Hippocampal formation (tissue), 2 donors: Measurements from ENCODE around the gene FIGN.

Experiments
- DNase-seq, 2 donors: peaks; one replicate each; lab custom pipeline; 2025; lab: John Stamatoyannopoulos, UW

Gene FIGN

DNA sequence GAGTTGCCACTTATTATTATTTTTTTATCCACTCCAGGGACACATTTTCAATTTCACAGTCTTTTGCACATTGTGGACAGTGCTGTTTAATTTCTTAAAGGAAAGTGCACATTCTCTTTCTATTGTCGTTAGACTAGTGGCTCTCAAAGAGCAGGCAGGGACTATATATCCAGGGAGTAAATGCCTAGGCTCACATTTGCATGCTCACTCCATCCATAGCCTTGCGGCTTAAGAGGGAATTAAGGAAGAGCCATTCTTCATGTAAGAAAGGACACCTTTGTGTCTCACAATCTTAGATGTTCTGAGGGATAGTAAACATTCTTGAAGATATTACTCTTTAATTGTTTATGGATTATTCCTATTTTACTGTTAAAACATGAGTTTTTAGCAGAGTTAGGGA lies 70.8 kb downstream of the FIGN start:
- DNase-seq: no peak

DNA sequence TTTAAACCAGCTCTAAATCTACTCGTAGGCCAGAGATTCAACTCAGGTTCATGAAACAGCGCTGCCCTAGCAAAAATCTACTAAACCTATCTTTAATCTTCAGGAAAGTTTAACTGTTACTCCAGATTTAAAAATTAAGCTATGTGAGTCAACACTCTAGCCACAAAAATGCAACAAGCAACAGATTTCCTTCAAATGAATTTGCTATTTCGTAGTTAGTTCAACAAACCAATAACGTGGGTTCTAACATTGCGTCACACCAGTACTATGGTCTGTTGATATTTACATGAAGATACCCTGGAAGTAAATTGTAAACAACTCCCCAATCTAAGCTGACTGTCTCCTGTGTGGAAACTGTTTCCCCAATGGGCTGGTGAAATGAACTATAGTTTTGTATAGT lies 71.2 kb downstream of the FIGN start:
- no peak for DNase-seq

DNA sequence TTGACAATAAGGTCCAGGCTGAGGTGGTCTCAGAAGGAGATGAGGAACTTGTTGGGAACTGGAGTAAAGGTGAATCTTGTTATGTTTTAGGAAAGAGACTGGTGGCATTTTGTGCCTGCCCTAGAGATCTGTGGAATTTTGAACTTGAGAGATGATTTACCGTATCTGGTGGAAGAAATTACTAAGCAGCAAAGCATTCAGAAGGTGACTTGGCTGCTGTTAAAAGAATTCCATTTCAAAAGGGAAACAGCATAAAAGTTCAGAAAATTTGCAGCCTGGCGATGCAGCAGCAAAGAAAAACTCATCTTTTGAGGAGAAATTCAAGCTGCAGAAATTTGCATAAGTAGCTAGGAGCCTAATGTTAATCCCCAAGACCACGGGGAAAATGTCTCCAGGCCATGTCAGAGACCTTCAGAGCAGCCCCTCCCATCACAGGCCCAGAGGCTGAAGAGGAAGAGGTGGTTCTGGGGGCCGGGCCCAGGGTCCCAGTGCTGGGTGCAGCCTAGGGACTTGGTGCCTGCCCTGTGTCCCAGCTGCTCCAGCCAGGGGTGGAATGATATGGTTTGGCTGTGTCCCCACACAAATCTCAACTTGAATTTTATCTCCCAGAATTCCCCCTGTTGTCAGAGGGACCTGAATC lies 73.5 kb downstream of the FIGN start:
- no peak for DNase-seq

DNA sequence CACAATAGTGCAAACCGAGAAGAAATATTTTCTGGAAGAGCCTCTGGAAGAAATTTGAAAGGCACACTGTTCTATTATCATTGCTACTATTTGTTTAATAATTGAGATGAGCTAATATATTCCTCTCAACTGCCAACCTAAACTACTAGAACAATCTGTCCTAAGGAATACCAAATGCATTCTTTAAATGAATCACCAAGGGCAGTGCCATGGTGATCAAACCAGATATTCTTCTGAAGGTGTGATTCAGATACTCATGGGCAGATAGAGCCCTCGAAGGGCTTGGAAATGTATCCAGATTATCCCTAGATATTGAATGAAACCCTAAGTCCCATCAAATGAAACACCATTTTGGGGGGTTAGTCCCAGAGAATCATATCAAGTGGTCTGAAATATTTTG lies 76.6 kb downstream of the FIGN start:
- no peak for DNase-seq

DNA sequence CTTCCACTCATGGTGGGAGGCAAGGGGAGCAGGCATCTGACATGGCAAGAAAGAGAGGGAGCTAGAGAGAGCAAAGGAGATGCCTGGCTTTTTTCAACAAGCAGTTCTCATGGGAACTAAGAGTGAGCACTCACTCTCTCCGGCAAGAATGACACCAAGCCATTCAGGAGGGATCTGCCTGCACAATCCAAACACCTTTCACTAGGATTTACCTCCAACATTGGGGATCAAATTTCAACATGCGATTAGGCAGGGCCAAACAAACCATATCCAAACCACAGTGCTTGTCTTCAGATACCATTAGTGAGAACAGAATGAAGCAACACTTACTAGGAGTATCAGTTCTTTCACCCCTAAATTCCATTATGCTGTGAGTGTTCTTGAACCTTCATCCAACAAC lies 77.3 kb downstream of the FIGN start:
- no peak for DNase-seq

DNA sequence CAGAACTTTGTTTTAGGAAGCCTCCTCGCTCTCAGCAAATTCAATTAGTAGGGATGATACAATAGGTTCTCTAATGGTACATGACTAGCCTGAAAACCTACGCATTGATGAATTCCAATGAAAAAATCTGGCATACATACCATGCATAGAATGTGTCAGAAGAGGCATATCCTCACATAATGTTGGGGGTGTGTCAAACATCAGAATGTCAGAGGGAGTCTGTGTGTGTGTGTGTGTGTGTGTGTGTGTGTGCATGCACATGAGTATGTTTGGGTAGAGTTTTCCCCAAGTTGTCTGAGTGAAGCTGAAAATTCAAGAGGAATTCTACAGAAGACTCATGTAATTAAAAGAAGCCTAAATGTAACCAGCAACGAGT lies 78.5 kb downstream of the FIGN start:
- no peak for DNase-seq

DNA sequence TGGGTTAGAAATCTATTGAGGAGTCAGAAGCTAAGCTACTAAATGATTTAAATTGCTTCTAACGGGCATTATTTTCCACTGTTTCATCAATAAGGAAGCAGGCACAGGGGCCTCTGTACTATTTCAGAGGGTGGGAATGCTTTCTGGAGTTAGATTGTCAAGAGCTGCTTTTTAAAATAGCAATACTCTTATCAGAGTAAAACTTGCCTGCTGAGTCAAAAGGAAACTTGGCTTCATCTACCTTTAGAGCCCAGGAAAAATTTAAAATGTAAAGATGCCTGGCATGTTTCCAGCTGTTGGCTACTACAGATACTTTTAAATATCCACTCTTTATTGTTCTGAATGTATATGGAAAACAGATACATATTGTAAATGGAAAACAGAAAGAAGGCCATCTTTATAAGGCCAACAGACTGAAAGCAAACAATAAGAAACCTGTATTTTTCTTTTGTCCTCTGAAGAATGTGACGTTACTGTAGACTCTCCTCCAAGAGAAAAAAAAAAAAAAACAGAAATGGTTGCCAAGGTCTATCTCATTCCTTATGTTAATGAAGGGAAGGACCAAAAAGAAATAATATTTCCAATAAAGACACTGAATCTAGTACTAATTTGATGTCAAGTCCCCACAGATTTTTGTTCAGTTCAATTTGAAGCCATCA lies 79.1 kb downstream of the FIGN start:
- no peak for DNase-seq

DNA sequence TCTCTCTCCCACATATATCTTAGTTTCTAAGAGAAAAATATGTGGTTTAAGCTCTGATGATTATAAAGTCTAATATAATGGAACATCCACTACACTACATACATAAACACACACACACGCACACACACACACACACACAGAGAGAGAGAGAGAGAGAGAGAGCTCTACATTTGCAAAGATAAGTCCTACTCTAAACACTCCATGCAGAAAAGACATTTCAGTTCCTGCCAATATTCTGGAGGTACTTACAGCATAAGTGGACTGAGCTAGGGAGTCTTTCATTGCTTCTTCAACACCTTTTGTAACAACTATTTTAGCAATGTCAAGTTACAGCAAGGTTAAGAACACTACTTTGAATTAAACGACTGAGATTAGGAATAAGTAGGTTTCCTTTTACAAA lies 80.1 kb downstream of the FIGN start:
- DNase-seq: no peak

DNA sequence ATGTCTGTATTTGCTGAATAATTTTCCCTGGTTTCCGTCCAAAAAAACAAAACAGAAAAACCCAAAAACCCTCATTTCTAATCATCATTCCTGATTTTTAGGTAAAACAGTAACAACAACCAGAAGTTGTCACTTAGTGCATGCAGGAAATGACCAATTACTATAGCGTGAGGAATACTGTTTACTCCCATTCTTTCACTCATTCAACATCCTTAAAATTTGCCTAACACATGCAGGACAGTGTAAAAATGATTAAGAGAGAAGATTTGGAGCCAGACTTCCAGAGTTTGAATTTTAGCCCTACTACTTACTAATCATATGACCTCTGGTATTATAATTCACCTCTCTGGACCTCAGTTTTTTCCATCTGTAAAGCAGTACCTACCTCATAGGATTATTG lies 83.1 kb downstream of the FIGN start:
- no peak for DNase-seq

DNA sequence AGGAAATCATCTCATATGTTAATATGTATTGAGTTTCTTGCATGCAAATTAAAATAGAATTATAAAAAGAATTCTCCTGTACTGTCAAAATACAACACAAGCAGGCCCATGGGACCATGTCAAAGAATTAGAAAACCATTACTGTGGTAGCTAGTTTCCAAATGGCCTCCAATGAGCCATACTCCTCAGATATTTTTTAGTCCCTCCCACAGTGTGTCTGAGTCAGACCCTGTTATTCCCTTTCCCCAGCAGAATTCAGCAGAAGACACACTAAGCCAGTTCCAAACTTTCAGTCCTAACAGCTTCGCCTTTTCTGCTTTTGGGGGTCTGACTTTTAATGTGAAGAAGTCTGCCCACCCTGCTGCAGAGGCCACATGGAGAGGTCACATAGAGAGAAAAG lies 86.7 kb downstream of the FIGN start:
- no peak for DNase-seq

DNA sequence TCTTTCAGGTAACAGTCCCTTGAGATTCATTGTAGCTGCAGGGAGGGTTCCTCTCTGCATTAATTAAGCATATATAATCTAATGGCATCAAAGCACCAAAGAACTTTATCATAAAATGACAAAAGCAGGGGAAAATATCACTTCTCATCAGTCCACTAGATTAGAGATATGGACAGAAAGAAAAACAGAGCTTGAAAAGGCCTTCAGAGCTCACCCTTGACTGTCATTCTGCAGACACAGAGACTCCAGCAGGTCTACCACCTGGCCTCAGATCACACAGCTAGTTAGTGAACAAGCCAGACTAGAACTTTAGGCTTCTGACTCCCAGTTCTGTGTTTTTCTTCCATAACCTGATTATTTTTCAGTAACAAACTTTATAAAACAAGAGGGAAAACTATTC lies 88.5 kb downstream of the FIGN start:
- no peak for DNase-seq

DNA sequence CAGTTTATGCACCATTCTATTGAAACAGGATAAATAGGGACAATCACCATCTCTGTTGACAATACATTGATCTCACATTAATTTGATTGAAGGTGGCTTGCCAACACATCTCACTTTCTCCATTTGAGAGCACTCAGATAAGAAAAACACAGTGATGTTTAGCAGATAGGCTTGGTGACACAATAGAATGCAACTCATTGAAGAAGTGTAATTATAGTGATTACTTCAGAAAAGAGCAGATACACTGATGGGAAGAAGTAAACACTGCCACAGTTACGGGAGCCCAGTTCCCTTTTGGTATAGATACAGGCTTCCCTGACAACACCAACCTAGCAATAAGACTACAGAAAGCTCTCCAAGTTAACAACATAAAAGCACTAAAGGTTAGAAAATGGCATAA lies 89.1 kb downstream of the FIGN start:
- no peak for DNase-seq

DNA sequence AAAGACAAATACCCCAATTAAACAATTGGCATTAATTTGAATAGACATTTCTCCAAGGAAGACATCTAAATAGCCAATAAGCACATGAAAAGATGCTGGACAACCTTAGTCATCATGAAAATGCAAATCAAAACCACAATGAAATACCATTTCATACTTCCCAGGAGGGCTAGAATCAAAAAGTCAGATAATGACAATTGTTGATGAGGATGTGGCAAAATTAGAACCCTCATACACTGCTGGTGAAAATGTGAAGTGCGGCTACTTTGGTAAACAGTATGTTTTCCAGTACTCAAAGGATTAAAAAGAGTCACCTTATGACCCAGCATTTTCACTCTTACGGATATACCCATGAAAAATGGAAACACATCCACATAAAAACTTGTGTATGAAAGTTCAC lies 91.6 kb downstream of the FIGN start:
- no peak for DNase-seq

DNA sequence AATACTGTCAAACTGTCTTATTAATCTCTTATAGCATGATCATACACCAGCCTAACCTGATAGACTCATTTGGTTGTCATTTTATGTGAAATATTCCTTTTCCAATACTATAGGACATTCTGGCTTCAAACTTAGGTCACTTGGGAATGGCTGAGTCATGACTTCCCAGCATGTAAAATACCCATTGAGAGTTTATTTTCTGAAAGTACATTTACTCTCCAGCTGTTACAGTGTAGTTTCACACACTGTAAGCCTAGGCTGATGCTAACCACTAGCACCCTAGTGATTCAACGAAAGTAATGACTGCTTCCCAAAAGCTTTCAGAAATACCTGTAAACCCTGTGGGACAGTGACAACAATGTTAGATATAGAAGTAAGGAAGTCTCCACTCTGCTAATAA lies 93.8 kb downstream of the FIGN start:
- DNase-seq: no peak

DNA sequence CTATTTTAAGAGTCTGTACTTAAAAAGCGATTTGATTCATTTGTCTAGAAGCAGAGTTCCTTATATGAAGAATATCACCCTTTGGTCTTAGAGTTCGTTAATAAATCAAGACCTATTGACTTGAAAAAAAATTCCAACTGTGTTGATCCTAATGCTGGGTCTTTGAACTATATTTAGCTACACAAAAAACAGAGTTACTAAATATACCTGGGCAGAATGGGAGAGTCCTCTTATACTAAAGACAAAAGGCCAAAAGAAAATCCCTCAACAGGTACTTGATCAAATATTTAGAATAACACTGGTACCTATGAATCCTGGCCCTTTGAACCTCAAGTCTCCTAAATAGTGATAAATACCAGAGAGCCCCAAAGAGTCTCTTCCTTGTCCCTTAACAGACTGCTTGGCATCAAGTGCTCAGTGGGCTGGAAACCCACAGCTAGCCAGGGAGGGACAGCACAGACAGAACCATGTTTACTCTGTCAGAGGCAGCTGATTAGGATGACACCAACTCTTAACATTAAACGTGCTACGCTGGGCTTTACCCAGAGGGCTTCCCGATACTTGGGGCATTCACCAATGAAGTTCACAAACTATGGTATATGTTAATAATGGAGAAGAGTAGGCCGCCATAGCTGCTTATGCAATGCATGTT lies 95.1 kb downstream of the FIGN start:
- no peak for DNase-seq

DNA sequence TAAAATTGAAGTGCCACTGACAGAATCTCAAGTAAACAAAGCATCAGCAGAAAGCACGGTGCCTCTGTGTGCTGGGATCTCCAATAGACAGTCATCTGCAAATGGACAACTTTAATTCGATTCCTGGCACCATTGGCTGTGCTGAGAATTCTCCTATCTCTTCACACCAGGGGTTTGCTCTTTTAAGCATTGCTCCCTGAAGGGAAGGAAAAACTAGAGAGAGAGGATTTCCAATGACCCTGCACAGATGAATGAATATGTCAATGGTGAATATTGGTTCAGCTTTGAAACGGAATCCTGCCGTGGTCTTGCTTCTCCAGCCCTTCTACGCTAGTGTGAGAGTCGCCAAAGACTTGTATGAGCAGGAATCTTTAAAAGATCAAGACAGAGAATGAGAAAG lies 97.9 kb downstream of the FIGN start:
- DNase-seq: no peak

DNA sequence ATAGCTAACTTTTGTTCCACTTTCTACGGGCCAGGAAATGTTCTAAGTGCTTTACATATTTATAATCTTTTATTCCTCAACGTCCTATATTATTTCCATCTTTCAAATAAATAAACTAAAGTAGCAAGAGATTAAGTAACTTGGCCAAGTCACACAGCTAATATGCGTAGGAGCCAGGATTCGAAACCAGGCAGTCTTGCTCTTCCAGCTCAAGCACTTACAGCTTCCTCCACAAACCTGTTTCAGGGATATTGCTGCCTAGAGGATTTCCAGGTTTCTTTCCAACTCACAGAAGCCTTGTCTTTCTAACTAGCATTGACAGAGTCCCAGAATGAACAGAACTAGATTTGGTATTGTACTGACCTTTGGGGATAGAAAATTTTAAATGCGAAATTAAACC lies 102.5 kb downstream of the FIGN start:
- no peak for DNase-seq

DNA sequence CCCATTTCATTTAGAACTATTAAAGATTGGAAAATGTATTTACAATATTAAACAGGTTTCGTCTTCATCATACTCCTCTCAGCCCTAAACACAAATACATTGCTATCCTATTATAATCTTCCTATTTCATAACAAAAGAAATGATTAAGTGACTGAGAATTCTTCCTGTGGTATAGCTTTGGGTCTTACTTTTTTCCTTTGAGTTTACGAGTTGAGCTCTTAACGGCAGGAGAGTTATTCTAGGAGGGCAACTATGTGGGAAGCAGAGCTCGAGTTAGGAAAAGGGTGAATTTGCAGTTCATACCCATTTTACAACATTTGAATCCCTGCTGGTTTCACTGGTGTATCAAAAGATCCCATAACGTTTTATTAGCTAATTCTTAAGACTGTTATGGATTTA lies 105.0 kb downstream of the FIGN start:
- no peak for DNase-seq

DNA sequence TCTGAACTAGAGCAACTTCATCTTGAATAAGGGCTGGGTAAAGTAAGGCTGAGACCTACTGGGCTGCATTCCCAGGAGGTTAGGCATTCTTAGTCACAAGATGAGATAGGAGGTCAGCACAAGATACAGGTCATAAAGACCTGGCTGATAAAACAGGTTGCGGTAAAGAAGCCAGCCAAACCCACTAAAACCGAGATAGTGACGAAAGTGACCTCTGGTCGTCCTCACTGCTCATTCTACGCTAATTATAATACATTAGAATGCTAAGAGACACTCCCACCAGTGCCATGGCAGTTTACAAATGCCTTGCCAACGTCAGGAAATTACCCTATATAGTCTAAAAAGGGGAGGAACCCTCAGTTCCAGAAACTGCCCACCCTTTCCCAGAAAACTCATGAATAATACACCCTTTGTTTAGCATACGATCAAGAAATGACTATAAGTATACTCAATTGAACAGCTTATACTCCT lies 109.1 kb downstream of the FIGN start:
- no peak for DNase-seq

DNA sequence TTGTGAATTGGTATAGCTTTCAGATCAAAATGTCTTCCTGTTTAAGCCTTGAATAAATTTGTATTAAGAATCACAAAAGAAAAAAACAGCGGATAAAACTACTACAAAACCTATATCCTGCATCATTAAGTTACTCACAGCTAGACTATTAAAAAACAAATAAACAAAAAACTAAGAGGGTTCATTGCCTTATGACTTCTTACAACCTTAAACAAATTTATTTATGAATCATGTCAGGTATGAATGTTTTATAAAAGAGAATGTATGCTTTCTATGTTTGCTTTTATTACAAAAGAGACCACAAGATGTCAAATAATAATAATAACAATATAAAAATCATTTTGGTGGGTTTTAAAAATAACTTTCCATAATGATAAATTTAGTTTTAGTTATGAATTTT lies 109.6 kb downstream of the FIGN start:
- no peak for DNase-seq

DNA sequence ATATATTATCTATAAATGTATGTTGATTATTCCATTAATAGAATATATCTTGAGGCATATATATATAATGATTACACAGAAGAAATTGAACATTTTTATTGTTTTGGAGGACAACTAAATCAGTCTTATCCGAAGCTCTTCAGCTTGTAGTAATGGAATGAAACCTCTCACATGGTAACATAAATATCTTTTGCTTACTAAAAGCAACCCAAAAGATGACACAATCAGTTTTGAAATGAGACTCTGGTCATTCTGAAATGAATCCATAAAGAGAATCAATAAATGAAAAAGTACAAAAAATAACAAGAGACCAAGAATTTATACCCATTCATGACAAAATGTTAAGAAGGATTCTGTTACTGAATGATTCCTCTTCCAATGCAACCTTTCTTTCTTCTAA lies 110.2 kb downstream of the FIGN start:
- DNase-seq: no peak

DNA sequence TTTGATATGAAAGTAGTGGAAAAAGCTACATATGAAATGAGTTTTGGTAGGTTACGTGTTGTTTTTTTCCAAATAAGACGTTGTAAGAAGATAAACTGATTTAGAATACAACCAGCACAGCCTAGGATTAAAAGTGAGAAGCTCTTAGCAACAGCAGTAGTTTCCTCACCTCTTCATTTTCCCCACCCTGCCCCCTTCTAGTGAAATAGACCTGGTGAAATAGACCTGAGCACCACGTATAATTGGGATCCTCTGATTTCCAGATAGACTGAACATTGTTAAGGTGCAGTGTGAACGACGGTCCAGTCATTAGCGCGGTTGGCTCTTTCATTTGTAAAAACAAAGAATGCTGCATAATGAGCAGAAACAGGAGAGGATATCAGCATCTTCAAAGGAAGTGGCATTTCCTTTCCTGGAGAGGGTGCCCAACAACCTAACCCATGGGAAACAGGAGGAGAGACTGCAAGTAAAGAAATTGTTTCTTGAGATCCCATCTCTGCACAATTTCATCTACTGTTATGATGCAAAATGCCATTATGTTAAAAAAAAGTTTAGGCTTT lies 114.3 kb downstream of the FIGN start:
- no peak for DNase-seq

DNA sequence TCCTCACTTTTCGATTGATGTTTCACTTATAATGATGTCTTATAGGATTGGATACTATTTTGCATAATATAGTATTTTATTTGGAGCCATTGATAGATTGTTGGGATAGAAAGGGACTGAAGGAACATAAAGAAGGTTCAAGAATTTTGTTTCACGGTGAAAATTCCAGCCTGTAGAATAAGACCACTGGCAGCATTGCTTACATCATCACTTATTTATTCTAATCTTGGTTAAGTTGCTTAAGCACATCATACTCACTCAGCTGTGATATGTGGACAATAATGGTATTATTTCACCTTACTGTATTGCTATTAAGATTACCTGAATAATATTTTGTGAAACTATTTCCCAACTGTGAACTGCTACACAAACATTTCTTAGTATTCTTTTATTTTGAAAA lies 118.3 kb downstream of the FIGN start:
- no peak for DNase-seq
